ENCODE data around the gene TNKS2.

TNKS2 gene

DNA sequence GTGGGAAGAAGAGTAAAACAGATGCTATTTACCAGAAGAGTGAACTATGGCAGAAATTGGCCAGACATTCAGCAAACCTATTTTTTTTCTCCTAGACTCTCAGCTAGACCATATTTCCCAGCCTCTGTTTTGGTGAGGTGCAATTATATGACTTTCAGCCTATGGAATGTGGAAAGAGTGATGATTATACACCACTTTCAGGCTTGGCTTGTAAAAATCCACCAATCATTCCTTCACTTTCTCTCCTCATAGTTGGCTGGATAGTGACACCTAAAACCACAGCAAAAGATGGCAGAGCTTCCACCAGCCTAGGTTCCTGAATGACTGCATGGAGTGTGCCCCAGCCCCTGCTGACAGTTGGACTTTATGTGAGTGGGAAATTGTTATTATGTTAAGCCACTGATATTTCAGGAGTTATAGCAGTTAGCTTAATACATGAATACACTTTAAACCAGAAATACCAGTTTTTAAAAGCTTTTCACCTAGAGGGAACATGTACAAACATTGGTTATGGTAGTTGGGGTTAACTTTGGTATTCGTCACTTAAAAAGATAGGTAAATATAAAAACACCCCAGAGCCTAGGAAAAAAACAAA is 19.1 kb upstream of the TNKS2 start:
- no peak for DNase-seq
- Histone ChIP-seq H3K27me3 (ENCODE audit: control insufficient read depth in 1 of 2, insufficient read depth in 1 of 2, low read length in 2 of 2) (no peaks in the 10 kb centered on the region), H3K36me3 (ENCODE audit: control insufficient read depth in 1 of 2, insufficient read depth in 2 of 2, low read depth in 1 of 2, low read length in 2 of 2) (no peaks in the 10 kb centered on the region), H4K91ac (ENCODE audit: low read length) (no peak overlapping the region), H3K14ac (ENCODE audit: low read length in 2 of 2) (no peak overlapping the region), H2BK15ac (ENCODE audit: low read depth, poor library complexity, severe bottlenecking) (no peak overlapping the region), H3K9me3 (ENCODE audit: control insufficient read depth, low read length) (no peaks in the 10 kb centered on the region), H3K4me2 (ENCODE audit: low read length, poor library complexity, severe bottlenecking) (no peak overlapping the region), H3K23ac (ENCODE audit: low read length in 2 of 2) (no peak overlapping the region), H3K9ac (ENCODE audit: low read length) (no peak overlapping the region), H3K4me3 (ENCODE audit: insufficient read depth in 1 of 2, low read depth in 1 of 2, low read length in 2 of 2) (no peak overlapping the region), H4K8ac (ENCODE audit: low read length) (no peak overlapping the region), H2BK5ac (ENCODE audit: low read depth, low read length, poor library complexity, severe bottlenecking) (no peak overlapping the region), H2AK5ac (ENCODE audit: low read length, severe bottlenecking) (no peak overlapping the region), H2BK120ac (ENCODE audit: low read depth, low read length) (no peak overlapping the region), H3K18ac (ENCODE audit: low read depth in 1 of 2, low read length in 2 of 2) (no peak overlapping the region), H3K79me1 (replicated peaks; ENCODE audit: low read length, poor library complexity, severe bottlenecking) (no peaks in the 10 kb centered on the region), H3K27ac (ENCODE audit: low read length, poor library complexity, severe bottlenecking) (no peak overlapping the region), H2AFZ (ENCODE audit: low read depth, low read length) (no peak overlapping the region), H2BK12ac (ENCODE audit: low read length in 2 of 2) (no peak overlapping the region), H3K4ac (ENCODE audit: low read depth in 1 of 2, low read length in 2 of 2) (no peak overlapping the region), H3K4me1 (ENCODE audit: control insufficient read depth, insufficient read depth, low read depth, low read length) (no peaks in the 10 kb centered on the region)
- no CpG with 5 or more reads among the region's 1 CpG for WGBS

- WGBS, result 100% methylated on average over 1 of the region's 1 CpG
- no peaks in the 10 kb centered on the region for H3K27me3 ChIP-seq (ENCODE audit: control insufficient read depth in 1 of 2, insufficient read depth in 1 of 2, low read length in 2 of 2)
These were observed 15.7 kb upstream of the TNKS2 start for GRCh38 chr10:91782539-91782938.

DNA sequence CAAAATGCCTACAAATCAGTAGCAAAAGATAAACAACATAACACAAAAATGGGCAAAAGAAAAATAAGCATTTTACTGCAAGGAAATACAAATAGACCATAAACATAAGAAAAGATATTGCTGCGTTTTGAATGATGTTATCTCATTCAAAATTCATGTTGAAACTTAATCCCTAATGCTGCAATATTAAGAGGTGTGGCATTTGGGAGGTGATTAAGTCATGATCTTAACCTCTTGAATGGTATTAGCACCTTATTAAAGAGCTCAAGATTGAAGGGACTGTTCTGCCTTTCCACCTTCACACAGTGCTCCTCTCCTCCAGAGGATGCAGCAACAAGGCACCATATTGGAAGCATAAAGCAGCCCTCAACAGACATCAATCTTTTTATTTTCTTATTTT is 12.4 kb upstream of the TNKS2 start:
- Histone ChIP-seq H3K4me1 (ENCODE audit: control insufficient read depth, insufficient read depth, low read depth, low read length) (no peaks in the 10 kb centered on the region), H4K91ac (ENCODE audit: low read length) (no peak overlapping the region), H2AK5ac (ENCODE audit: low read length, severe bottlenecking) (no peak overlapping the region), H3K23ac (ENCODE audit: low read length in 2 of 2) (no peak overlapping the region), H2BK12ac (ENCODE audit: low read length in 2 of 2) (no peak overlapping the region), H3K4me2 (ENCODE audit: low read length, poor library complexity, severe bottlenecking) (no peak overlapping the region), H3K27ac (ENCODE audit: low read length, poor library complexity, severe bottlenecking) (no peak overlapping the region), H2BK15ac (ENCODE audit: low read depth, poor library complexity, severe bottlenecking) (no peak overlapping the region), H3K36me3 (ENCODE audit: control insufficient read depth in 1 of 2, insufficient read depth in 2 of 2, low read depth in 1 of 2, low read length in 2 of 2) (no peaks in the 10 kb centered on the region), H3K27me3 (ENCODE audit: control insufficient read depth in 1 of 2, insufficient read depth in 1 of 2, low read length in 2 of 2) (no peaks in the 10 kb centered on the region), H2AFZ (ENCODE audit: low read depth, low read length) (no peak overlapping the region), H3K9me3 (ENCODE audit: control insufficient read depth, low read length) (no peaks in the 10 kb centered on the region), H2BK5ac (ENCODE audit: low read depth, low read length, poor library complexity, severe bottlenecking) (no peak overlapping the region), H4K8ac (ENCODE audit: low read length) (no peak overlapping the region), H3K14ac (ENCODE audit: low read length in 2 of 2) (no peak overlapping the region), H3K18ac (ENCODE audit: low read depth in 1 of 2, low read length in 2 of 2) (no peak overlapping the region), H3K79me1 (replicated peaks; ENCODE audit: low read length, poor library complexity, severe bottlenecking) (no peaks in the 10 kb centered on the region), H2BK120ac (ENCODE audit: low read depth, low read length) (no peak overlapping the region), H3K4me3 (ENCODE audit: insufficient read depth in 1 of 2, low read depth in 1 of 2, low read length in 2 of 2) (no peak overlapping the region), H3K9ac (ENCODE audit: low read length) (no peak overlapping the region), H3K4ac (ENCODE audit: low read depth in 1 of 2, low read length in 2 of 2) (no peak overlapping the region)
- WGBS, result no CpG with 5 or more reads among the region's 1 CpG
- no peak for DNase-seq

More at GRCh38 chr10:91782539-91782938, 15.7 kb upstream of the TNKS2 start:
- no peak overlapping the region for H3K9ac ChIP-seq (ENCODE audit: low read length)
- H3K23ac ChIP-seq (ENCODE audit: low read length in 2 of 2), result no peak overlapping the region
- no peaks in the 10 kb centered on the region for H3K36me3 ChIP-seq (ENCODE audit: control insufficient read depth in 1 of 2, insufficient read depth in 2 of 2, low read depth in 1 of 2, low read length in 2 of 2)
- H2BK5ac ChIP-seq (ENCODE audit: low read depth, low read length, poor library complexity, severe bottlenecking), result no peak overlapping the region
- no peak overlapping the region for H2BK120ac ChIP-seq (ENCODE audit: low read depth, low read length)
- H3K4me3 ChIP-seq (ENCODE audit: insufficient read depth in 1 of 2, low read depth in 1 of 2, low read length in 2 of 2), result no peak overlapping the region
- H2BK15ac ChIP-seq (ENCODE audit: low read depth, poor library complexity, severe bottlenecking), result no peak overlapping the region
- no peak overlapping the region for H2AK5ac ChIP-seq (ENCODE audit: low read length, severe bottlenecking)
- no peaks in the 10 kb centered on the region for H3K4me1 ChIP-seq (ENCODE audit: control insufficient read depth, insufficient read depth, low read depth, low read length)
- H2AFZ ChIP-seq (ENCODE audit: low read depth, low read length), result no peak overlapping the region
- no peak overlapping the region for H4K8ac ChIP-seq (ENCODE audit: low read length)
- H2BK12ac ChIP-seq (ENCODE audit: low read length in 2 of 2), result no peak overlapping the region
- no peak for DNase-seq
- no peaks in the 10 kb centered on the region for H3K9me3 ChIP-seq (ENCODE audit: control insufficient read depth, low read length)
- no peak overlapping the region for H3K14ac ChIP-seq (ENCODE audit: low read length in 2 of 2)
- no peak overlapping the region for H3K18ac ChIP-seq (ENCODE audit: low read depth in 1 of 2, low read length in 2 of 2)
- no peak overlapping the region for H4K91ac ChIP-seq (ENCODE audit: low read length)
- H3K4me2 ChIP-seq (ENCODE audit: low read length, poor library complexity, severe bottlenecking), result no peak overlapping the region
- H3K79me1 ChIP-seq (replicated peaks; ENCODE audit: low read length, poor library complexity, severe bottlenecking), result no peaks in the 10 kb centered on the region
- no peak overlapping the region for H3K4ac ChIP-seq (ENCODE audit: low read depth in 1 of 2, low read length in 2 of 2)
- no peak overlapping the region for H3K27ac ChIP-seq (ENCODE audit: low read length, poor library complexity, severe bottlenecking)

DNA sequence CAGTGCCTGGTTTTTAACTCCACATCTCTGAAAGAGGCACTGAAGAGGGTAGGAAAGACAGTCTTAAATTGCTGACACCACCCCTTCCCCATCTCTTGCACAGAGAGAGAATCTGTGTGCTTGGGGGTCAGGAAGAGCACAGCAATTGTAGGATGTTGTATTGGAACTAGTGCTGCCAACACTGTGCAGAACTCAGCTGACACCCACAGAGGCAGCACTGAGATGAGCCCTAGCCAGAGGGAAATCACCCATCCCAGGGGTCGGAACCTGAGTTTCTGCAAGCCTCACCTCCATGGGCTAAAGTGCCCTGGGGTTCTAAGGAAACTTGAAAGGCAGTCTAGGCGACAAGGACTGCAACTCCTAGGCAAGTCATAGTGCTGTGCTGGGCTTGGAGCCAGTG is 11.0 kb upstream of the TNKS2 start:
- 92% methylated on average over 2 of the region's 2 CpGs for WGBS
- Histone ChIP-seq H4K8ac (ENCODE audit: low read length) (no peak overlapping the region), H2BK5ac (ENCODE audit: low read depth, low read length, poor library complexity, severe bottlenecking) (no peak overlapping the region), H3K9me3 (ENCODE audit: control insufficient read depth, low read length) (no peaks in the 10 kb centered on the region), H3K4ac (ENCODE audit: low read depth in 1 of 2, low read length in 2 of 2) (no peak overlapping the region), H2AK5ac (ENCODE audit: low read length, severe bottlenecking) (no peak overlapping the region), H3K36me3 (ENCODE audit: control insufficient read depth in 1 of 2, insufficient read depth in 2 of 2, low read depth in 1 of 2, low read length in 2 of 2) (no peaks in the 10 kb centered on the region), H3K14ac (ENCODE audit: low read length in 2 of 2) (no peak overlapping the region), H3K9ac (ENCODE audit: low read length) (no peak overlapping the region), H3K27ac (ENCODE audit: low read length, poor library complexity, severe bottlenecking) (no peak overlapping the region), H3K4me1 (ENCODE audit: control insufficient read depth, insufficient read depth, low read depth, low read length) (no peaks in the 10 kb centered on the region), H3K18ac (ENCODE audit: low read depth in 1 of 2, low read length in 2 of 2) (no peak overlapping the region), H3K4me2 (ENCODE audit: low read length, poor library complexity, severe bottlenecking) (no peak overlapping the region), H3K4me3 (ENCODE audit: insufficient read depth in 1 of 2, low read depth in 1 of 2, low read length in 2 of 2) (no peak overlapping the region), H4K91ac (ENCODE audit: low read length) (no peak overlapping the region), H3K79me1 (replicated peaks; ENCODE audit: low read length, poor library complexity, severe bottlenecking) (no peaks in the 10 kb centered on the region), H3K23ac (ENCODE audit: low read length in 2 of 2) (no peak overlapping the region), H2BK120ac (ENCODE audit: low read depth, low read length) (no peak overlapping the region), H3K27me3 (ENCODE audit: control insufficient read depth in 1 of 2, insufficient read depth in 1 of 2, low read length in 2 of 2) (no peaks in the 10 kb centered on the region), H2BK12ac (ENCODE audit: low read length in 2 of 2) (no peak overlapping the region), H2AFZ (ENCODE audit: low read depth, low read length) (no peak overlapping the region), H2BK15ac (ENCODE audit: low read depth, poor library complexity, severe bottlenecking) (no peak overlapping the region)
- DNase-seq, result no peak

Measured in mesenchymal stem cell (in vitro differentiated cells and primary cell).